GM18511 (cell line): ENCODE results near the gene BEST3.
A peak's percentile ranks its signal among the peaks of the same experiment; 100 is the strongest.

ENCODE experiments used
- ATAC-seq: cut with Tn5 transposase; IDR thresholded peaks from one replicate; pipeline ENCODE4 v1.9.1; 2021; ENCODE audit warnings: mild to moderate bottlenecking, moderate library complexity; ENCODE audit not compliant: unreplicated experiment

The BEST3 gene

GRCh38 chr12:69655616-69656340 lies 43.3 kb downstream of the BEST3 start:
- no peak for ATAC-seq

GRCh38 chr12:69653703-69654102 lies 45.4 kb downstream of the BEST3 start:
- ATAC-seq, result no peak

DNA sequence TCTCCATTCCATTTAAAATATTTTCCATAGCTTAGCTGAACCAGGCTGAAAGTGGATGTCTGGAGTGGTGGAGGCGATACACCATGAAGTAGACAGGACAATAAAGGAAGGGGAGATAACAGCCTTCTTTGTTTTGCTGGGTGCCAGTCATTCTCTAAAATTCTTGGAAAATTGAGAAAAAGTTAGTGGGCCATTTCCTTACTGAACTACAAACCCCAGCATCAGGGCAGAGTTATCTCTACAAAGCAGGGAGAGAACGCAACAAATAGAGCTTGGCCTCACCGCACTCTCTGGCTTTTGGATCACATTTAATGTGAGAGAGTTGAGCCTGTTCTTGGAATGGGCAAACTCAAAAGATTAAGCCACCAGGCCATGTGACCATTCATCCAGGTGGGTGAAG lies 47.2 kb downstream of the BEST3 start:
- ATAC-seq, result no peak

GRCh38 chr12:69649529-69649928 lies 49.6 kb downstream of the BEST3 start:
- ATAC-seq, result no peak

DNA sequence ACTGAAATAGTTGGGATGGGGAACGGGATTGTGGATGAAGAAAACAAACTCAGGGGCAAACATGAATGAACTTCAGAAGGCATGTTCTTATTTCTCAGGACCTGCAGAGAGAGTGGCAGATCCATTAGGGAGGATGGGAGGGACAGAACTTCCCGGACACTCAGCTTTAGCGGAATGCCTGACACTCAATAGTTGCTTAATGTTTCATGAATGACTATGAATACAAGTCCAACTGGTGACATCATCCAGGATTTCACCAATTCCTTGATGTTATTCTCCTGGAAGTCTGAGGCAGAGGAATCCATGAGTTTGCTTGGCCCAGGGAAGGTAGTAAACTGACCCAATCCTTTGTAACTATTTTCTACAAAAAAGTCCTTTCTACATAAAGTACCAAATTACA lies 50.6 kb downstream of the BEST3 start:
- ATAC-seq, result no peak

GRCh38 chr12:69647178-69647577 lies 51.9 kb downstream of the BEST3 start:
- no peak for ATAC-seq

DNA sequence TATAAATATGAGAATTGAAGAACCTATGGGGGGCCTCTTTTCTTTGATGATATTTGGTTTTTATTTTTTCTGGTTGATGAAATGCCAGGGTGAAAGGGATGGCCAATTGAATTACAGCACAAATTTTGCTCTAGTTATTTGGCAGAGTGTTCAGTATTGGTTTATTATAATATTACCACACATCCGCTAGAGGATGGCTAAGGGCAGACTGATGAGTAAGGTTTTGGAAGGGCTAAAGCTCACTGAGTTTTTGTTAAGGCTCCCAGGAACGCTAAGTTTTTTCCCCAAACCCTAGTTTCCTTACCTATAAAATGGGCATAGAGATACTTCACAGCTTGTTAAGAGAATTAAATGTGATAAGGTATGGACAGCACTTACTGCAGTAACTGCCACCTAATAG lies 54.1 kb downstream of the BEST3 start:
- no peak for ATAC-seq

GRCh38 chr12:69644511-69644910 lies 54.6 kb downstream of the BEST3 start:
- ATAC-seq, result no peak

DNA sequence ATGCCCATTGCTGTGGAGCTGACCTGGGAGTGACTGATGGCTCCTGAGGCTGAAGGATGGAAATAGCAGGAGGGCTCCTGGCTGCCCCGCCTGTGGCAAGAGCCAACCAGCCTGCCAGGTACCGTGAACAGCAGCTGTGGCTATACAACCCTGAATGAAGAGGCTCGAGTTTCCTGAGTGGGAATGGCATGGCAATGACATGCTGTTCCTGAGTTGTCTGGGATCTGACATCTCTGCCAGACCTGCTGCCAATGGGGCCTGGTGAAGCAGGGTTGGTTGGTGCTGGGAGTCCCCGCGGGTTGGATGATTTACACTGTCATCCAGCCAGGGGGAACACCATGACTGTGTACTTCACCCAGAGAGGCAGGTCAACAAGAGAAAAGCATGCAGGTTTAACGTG lies 56.6 kb downstream of the BEST3 start:
- no peak for ATAC-seq

GRCh38 chr12:69641546-69641945 lies 57.6 kb downstream of the BEST3 start:
- no peak for ATAC-seq

DNA sequence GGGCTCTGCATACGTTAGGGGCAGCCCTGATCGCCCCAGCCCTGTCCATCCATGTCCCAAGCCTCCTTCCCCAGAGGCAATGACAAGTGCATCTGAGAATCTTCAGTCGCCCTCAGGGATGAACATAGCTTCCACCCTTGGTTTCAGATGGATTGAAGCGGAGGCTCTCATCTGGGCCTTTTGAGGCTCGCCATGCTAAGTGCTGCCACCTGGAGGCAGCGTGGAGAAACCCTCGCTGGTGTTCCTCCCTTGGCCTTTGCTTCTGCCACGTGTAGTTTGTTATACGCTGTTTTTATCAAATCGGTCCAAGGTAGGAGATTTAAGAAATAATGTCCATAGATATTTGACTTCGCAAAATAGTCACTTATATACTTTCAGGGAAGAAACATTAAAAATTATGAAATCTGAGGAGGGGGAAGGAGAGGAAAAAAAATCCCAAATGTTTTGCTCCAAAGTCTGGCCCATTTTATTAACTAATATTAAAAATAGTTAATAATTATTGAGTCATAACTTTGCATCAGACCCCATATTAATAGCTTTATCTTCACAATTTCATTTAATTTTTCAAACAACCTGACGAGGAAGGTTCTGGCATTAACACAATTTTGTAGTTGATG lies 59.6 kb downstream of the BEST3 start:
- peak; percentile 91 for ATAC-seq

DNA sequence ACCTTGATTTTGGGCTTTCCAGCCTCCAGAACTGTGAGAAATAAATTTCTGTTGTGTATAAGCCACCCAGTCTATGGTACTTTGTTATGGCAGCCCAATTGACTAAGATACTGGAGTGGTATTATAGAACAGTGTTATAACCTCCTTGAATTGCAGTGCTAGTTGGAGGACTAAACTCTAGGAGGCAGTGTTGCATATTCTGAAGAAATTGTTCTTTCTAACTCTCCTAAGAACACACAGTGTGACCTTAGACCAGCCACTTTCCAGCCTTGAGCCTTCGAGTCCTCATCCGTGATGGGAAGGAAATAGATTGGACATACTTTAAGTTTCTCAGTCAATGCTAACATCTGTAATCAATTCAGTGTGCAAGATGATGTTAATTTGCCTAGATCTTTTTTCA lies 66.0 kb downstream of the BEST3 start:
- no peak for ATAC-seq

GRCh38 chr12:69630191-69630590 lies 68.9 kb downstream of the BEST3 start:
- ATAC-seq, result no peak

GRCh38 chr12:69627501-69627900 lies 71.6 kb downstream of the BEST3 start:
- no peak for ATAC-seq

GRCh38 chr12:69623970-69624369 lies 75.1 kb downstream of the BEST3 start:
- no peak for ATAC-seq

DNA sequence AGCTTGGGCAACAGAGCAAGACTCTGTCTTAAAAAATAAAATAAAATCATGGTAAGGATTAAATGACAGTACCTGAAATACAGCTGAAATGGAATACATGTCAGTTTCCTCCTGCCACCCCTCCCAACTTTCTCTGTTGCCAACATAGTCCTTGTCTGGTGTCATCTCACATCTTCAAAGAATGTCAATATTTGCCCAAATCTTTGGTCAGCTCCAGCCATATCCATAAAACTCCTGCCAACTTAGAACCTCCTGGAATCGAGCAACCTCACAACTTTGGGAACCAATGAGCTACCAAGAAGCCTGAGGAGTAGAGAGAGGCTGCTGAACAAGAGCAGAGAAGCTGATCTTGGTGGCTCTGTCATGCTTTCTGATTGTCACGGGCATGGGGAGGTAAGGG lies 77.6 kb downstream of the BEST3 start:
- ATAC-seq, result no peak

GRCh38 chr12:69620921-69621320 lies 78.2 kb downstream of the BEST3 start:
- no peak for ATAC-seq

DNA sequence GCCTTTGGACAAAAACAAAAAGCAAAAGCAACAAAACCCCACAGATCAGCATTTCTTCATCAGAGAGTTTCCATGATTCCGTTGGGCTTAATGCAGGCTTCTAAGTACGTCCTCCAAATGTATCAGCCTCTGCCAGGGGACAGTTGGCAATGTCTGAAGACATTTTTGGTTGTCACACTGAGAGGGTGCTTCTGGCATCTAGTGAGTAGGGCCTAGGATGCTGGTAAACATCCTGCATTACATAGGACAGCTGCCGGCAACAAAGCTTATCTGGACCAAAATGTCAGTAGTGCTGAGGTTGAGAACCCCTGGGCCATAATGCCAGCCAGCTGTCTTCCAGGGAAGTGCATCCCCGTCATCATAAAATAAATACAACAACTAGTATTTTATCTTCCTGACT lies 79.0 kb downstream of the BEST3 start:
- ATAC-seq, result no peak

DNA sequence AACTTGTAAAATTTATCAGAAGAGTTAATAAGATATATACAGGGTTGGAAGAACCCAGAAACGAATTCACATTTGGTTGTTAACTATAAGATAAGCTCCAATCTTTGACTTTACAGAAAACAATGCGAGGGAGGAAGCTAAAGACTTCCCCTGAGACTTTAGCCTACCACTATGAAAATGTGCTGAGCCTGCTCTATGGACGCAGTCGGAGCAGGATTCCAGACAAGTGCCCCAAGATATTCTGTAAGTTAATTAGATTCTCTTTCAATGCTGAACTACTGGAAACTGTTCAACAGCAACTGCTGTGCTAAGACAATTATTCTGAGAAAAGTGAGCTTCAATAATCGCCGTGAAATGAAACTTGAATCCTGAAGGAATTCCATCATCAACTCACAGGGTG lies 80.1 kb downstream of the BEST3 start:
- no peak for ATAC-seq

- ATAC-seq, result no peak
These were observed 83.1 kb downstream of the BEST3 start for GRCh38 chr12:69616025-69616424.

DNA sequence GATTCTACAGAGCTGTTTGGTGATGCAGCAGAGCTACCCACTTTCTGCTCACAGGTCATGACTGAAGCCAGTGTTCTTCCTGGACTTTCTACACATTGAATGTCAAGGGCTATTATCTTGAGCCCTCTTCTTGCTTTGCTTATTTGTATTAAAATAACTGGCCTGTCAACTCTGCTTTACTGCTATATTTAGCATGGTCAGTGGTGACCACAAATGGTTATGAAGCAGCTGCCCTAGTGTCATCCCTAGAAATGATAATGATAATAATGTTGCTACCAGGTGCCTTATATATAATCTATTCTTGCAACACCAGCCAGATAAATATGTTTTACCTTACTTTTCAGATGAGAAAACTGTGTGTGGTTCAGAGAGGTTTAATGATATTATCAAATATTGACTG lies 85.8 kb downstream of the BEST3 start:
- no peak for ATAC-seq

GRCh38 chr12:69610729-69611128 lies 88.4 kb downstream of the BEST3 start, which contains the start of gene LRRC10:
TSS of gene LRRC10 (minus strand) at chr12:69610907. CDS start at chr12:69610838, 69 bp downstream.
- ATAC-seq, result no peak

DNA sequence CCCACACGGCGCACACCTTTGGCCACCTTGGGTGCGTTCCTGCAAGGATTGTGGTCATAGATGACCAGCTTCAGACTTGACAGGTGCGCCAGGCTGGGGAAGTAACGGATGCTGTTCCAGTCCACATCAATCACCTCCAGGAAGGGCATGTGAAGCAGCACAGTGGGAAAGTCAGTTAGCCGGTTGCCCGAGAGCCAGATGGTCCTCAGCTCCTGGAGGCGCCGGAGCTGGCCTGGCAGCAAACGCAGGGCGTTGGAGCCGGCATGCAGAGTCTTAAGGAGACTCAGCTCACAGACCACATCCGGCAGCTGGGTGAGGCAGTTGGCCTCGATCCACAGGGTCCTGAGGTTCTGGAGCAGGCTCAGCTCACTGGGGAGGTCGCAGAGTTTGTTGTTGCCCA lies 89.0 kb downstream of the BEST3 start:
- no peak for ATAC-seq
